GM19025 (cell line): ENCODE results near the gene CFAP90.

ENCODE experiments used
- ATAC-seq: cut with Tn5 transposase; IDR thresholded peaks from one replicate; pipeline ENCODE4 v1.9.1; 2021; ENCODE audit warnings: mild to moderate bottlenecking, low read depth, moderate library complexity; ENCODE audit not compliant: unreplicated experiment

Gene CFAP90, protein sequence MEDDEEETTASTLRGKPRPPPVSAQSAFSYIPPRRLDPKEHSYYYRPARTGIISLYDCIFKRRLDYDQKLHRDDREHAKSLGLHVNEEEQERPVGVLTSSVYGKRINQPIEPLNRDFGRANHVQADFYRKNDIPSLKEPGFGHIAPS

GRCh38 chr5:7850395-7851239 is at the start of gene CFAP90:
Gene CFAP90, minus strand, starts transcription at chr5:7851133. Its CDS starts 112 bp downstream, at chr5:7851021.
- no peak for ATAC-seq

GRCh38 chr5:7897014-7897600 is 46.2 kb upstream of the CFAP90 start:
- ATAC-seq, result no peak

- peak; percentile 83 for ATAC-seq
These were observed 43.9 kb upstream of the CFAP90 start for GRCh38 chr5:7894860-7895259.

DNA sequence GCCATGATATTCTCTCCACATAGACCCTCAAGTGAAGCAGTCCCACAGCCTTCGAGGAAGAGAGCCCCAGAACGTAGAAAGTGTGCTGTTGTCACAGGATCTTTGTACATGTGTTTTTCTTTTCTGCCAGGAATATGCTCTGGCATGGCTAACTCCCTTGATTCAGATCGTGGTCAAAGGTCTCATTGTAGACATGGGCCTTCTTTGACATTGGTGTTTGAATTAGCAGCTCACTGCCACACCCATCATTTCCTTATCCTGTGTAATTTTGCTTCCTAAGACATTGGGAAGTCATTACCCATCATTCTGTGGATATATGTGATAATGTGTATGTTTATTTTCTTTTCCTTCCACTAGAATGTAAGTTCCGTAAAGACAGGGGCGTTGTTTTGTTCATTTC is 43.5 kb upstream of the CFAP90 start:
- no peak for ATAC-seq

DNA sequence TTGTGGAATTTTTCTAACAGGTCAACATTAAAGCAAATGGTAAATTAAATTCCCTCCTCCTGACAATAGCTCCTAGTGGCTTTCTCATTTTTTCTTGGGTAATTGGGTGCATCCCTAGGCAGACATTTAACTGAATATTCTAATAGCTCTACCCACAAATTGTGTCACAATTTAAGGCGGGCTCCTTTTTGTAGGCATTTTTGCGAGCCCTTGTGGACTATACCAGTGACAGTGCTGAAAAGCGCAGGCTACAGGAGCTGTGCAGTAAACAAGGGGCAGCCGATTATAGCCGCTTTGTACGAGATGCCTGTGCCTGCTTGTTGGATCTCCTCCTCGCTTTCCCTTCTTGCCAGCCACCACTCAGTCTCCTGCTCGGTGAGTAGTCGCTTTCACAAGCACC is 38.0 kb upstream of the CFAP90 start:
- no peak for ATAC-seq

DNA sequence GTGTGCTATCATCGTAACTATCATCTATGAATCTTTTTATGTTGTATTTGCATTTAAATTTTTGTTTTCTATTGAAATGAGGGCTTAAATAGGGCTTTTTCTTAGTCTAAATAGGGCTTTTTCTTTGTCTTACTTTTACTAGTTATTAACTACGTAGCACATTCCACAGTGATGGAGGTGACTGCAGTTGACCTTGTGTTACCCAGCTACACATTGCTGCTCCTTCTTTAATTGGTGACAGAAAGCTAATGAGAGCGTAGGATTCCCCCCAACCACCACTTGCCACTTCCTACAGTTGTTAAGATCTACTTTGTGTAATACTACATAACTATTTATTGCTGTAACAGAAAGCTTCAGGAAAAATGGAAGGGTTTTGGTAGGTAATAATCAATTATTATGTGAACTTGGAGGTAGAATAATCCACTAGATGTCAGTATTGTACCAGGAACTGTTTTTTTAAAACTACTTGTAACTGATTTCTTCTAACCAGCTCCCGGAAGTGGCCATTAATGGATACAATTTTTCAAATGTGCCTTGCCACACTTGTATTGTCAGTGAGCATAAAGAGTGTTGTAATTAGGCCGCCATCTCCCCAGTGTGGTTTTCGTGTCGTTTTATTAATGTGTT is 36.0 kb upstream of the CFAP90 start:
- no peak for ATAC-seq

- ATAC-seq, result no peak
These were observed 33.7 kb upstream of the CFAP90 start for GRCh38 chr5:7884491-7885267.

- no peak for ATAC-seq
These were observed 32.0 kb upstream of the CFAP90 start for GRCh38 chr5:7882926-7883325.

- no peak for ATAC-seq
These were observed 30.9 kb upstream of the CFAP90 start for GRCh38 chr5:7881816-7882215.

DNA sequence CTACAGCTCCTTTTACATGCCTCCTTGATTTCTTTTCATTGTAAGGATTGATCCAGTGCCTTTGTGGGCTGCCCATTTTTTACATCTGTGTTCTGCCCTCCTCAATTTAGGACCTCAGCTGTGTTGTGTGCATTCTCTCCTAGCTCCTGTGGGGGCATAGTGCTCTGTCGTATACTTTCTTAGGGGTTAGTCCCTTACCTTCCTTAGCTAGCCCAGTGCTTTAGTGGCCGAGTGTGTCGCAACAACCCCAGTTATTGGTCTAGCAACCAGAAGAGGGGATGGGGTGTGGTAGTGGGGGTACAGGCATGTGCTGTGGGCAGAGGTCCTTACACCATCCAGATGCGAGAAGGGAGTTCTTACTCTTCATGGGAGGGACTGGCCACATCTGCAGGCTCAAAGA is 30.2 kb upstream of the CFAP90 start:
- ATAC-seq, result no peak

GRCh38 chr5:7878381-7878873 is 27.5 kb upstream of the CFAP90 start:
- ATAC-seq, result peak; percentile 90

GRCh38 chr5:7877851-7878250 is 26.9 kb upstream of the CFAP90 start:
- ATAC-seq, result no peak

DNA sequence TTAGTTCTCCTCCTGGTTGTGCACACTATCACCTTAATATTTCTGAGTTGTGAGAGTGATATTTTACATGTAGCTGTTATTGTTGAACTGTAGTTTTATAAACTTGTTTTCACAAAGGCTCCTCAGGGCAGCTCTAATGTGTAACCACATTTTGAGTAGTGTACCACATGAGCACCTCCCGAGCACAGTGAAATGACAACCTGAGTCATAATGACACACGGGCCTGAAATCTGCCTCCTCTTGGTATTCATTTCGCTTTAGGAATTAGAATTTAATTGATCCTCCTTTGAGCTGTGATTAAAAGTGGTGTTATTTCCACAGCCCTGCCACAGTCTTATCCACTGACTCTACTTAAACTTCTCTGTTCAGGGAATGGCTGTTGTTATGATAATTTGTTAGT is 25.9 kb upstream of the CFAP90 start:
- no peak for ATAC-seq

GRCh38 chr5:7875151-7875550 is 24.2 kb upstream of the CFAP90 start:
- no peak for ATAC-seq

- ATAC-seq, result no peak
These were observed 23.7 kb upstream of the CFAP90 start for GRCh38 chr5:7874639-7875038.

DNA sequence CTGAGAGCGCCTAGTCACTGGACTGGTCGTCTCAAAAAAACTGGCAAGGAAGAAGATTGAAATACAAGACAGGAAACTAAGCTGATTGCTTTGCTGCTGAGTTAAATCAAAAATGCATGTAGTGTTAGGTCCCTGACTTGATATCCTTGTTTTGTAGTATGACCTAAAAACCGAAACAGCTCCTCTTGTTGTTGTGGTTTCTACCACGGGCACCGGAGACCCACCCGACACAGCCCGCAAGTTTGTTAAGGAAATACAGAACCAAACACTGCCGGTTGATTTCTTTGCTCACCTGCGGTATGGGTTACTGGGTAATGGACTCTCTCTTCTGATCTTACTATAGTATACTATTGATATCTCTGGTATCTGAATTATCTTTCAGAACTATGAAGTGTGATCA is 22.3 kb upstream of the CFAP90 start:
- ATAC-seq, result no peak

DNA sequence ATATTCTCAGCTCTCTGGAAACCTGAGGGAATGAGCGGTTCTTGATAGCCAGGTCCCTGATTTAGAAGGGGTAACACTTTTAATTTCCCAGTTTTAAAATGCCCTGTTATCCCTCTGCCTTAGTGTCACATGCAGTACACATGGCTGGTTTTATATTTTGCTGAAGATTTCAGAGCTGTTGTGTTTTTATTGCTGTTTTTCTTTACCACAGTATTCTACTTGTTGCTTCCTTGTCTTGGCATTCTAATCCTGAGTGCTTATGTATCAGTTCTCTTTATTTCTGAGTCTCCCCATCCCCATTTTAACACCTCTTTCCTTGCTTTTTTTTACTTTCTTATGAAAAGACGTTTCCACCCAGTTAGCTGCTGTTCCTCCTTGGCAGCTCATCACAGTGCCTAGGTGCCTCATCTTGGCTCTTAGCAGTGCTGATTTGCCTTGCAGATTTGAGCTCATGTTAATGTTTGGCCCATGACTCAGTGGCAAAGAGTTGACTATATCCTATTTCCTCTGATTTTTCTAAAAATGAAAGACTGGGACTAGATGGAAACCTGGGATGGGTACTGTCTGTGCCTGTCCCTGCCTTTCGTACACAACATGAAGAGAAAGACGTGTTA is 21.7 kb upstream of the CFAP90 start:
- no peak for ATAC-seq

- ATAC-seq, result no peak
These were observed 20.7 kb upstream of the CFAP90 start for GRCh38 chr5:7871653-7872052.

DNA sequence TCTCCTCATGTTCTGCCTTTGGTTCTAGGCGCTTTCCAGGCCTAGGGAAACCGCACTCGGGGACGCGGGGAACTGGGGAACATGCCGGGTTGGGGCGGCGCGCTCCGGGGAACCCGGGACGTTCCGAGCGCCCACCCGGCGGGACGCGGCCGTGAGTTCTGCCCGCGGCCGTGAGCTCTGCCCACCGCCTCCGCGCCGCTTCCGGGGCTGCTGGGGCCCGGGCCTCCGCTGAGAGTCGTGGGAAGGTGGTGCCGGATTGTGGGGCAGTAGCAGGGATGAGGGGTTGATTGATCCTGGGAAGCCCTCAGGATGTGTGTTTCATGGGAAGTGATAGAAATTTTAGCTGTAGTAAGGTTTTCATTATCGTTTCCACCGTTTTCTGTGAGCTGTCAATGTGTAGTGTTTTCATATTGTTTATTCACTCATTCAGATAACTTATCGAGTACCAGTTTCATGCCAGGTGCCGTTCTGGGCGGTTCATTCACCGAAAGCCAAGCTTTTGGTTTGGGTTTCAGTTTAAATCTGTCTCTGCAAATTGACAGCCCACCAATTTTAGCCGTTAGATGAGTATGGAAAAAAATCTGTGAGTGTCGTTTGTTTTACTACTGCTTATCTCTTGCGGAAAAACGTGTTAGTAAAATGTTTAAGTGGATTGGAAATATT is 18.7 kb upstream of the CFAP90 start:
- ATAC-seq, result peak; percentile 26
